Stimulated activated CD8-positive, alpha-beta memory T cell treated with anti-CD3 and anti-CD28 coated beads, Interleukin-7, amount 100 ng/mL, for 24 hours (primary cell): ENCODE results near the gene PTPRN2.

Source experiments
- DNase-seq: peaks from one replicate; pipeline ENCODE4 v3.0.0-alpha.2; 2020; ENCODE audit warnings: low read depth

Gene PTPRN2

GRCh38 chr7:157827045-157827862, 760.4 kb downstream of the PTPRN2 start:
- DNase-seq = no peak

GRCh38 chr7:157826566-157826965, 761.1 kb downstream of the PTPRN2 start:
- no peak for DNase-seq

GRCh38 chr7:157825325-157825724, 762.3 kb downstream of the PTPRN2 start:
- no peak for DNase-seq

GRCh38 chr7:157824819-157825121, 762.9 kb downstream of the PTPRN2 start:
- no peak for DNase-seq

- DNase-seq = no peak
Measured at GRCh38 chr7:157824011-157824818, 763.4 kb downstream of the PTPRN2 start.

GRCh38 chr7:157822688-157823031, 765.0 kb downstream of the PTPRN2 start:
- DNase-seq = no peak

- DNase-seq = no peak
Measured at GRCh38 chr7:157821959-157822687, 765.5 kb downstream of the PTPRN2 start.

GRCh38 chr7:157820796-157821195, 766.8 kb downstream of the PTPRN2 start:
- no peak for DNase-seq

- no peak for DNase-seq
Measured at GRCh38 chr7:157819455-157819807, 768.2 kb downstream of the PTPRN2 start.

GRCh38 chr7:157818701-157819454, 768.7 kb downstream of the PTPRN2 start:
- DNase-seq = no peak

- DNase-seq = no peak
Measured at GRCh38 chr7:157817944-157818700, 769.5 kb downstream of the PTPRN2 start.

GRCh38 chr7:157817433-157817832, 770.2 kb downstream of the PTPRN2 start:
- DNase-seq = no peak

GRCh38 chr7:157816526-157817250, 770.9 kb downstream of the PTPRN2 start:
- no peak for DNase-seq

- no peak for DNase-seq
Measured at GRCh38 chr7:157816086-157816485, 771.5 kb downstream of the PTPRN2 start.

- no peak for DNase-seq
Measured at GRCh38 chr7:157815706-157816022, 772.0 kb downstream of the PTPRN2 start.

- no peak for DNase-seq
Measured at GRCh38 chr7:157814931-157815705, 772.5 kb downstream of the PTPRN2 start.

GRCh38 chr7:157813741-157814661, 773.6 kb downstream of the PTPRN2 start:
- DNase-seq = no peak

GRCh38 chr7:157813053-157813452, 774.6 kb downstream of the PTPRN2 start:
- no peak for DNase-seq

- no peak for DNase-seq
Measured at GRCh38 chr7:157811946-157812345, 775.7 kb downstream of the PTPRN2 start.
